Measurements from ENCODE around the gene OGDHL. TPM values are rescaled to one million over a fixed set of nuclear protein-coding genes. Genes with fewer than 3 reads are reported as not detected.

Gene OGDHL
- total RNA-seq, 2 experiments from 2014 or later, result 0.40 to 0.68 TPM

DNA sequence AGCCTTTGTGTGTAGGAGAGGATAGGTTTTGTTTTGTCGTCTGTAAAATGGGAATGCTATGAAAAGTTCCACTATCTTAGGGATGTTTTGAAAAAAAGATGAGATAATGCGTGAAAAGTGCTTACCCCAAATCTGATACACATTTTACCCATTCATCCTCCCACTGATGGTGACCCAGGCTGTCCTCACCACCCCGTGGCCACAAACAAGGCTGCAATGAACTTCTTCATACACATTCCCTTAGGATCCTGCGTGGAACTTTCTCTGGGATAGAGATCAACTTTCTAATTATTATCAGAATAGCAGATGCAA, 399 bp upstream of the OGDHL start:
- Mint-ChIP-seq H3K36me3 (ENCODE audit: low read depth) (no peaks in the 10 kb centered on the region), H3K9me3 (peaks cover 6% of the 10 kb centered on the region), H3K4me1 (ENCODE audit: low read depth) (no peaks in the 10 kb centered on the region), H3K4me3 (peak overlapping the region; percentile 40), H3K27ac (no peak overlapping the region), H3K27me3 (peaks cover 37% of the 10 kb centered on the region)
- ATAC-seq (no peak), DNase-seq (no peak)
- ChIA-PET POLR2A (no interaction called here), CTCF (no interaction called here)
- TF ChIP-seq, protein P1, sequence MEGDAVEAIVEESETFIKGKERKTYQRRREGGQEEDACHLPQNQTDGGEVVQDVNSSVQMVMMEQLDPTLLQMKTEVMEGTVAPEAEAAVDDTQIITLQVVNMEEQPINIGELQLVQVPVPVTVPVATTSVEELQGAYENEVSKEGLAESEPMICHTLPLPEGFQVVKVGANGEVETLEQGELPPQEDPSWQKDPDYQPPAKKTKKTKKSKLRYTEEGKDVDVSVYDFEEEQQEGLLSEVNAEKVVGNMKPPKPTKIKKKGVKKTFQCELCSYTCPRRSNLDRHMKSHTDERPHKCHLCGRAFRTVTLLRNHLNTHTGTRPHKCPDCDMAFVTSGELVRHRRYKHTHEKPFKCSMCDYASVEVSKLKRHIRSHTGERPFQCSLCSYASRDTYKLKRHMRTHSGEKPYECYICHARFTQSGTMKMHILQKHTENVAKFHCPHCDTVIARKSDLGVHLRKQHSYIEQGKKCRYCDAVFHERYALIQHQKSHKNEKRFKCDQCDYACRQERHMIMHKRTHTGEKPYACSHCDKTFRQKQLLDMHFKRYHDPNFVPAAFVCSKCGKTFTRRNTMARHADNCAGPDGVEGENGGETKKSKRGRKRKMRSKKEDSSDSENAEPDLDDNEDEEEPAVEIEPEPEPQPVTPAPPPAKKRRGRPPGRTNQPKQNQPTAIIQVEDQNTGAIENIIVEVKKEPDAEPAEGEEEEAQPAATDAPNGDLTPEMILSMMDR (IDR thresholded peaks at IDR 0.05), result no peak
- intact Hi-C loops (cut with micrococcal nuclease), result loop anchor here (10.0 kb wide), 1 partner anchor 158 kb away; no protein-coding TSS in a partner anchor

DNA sequence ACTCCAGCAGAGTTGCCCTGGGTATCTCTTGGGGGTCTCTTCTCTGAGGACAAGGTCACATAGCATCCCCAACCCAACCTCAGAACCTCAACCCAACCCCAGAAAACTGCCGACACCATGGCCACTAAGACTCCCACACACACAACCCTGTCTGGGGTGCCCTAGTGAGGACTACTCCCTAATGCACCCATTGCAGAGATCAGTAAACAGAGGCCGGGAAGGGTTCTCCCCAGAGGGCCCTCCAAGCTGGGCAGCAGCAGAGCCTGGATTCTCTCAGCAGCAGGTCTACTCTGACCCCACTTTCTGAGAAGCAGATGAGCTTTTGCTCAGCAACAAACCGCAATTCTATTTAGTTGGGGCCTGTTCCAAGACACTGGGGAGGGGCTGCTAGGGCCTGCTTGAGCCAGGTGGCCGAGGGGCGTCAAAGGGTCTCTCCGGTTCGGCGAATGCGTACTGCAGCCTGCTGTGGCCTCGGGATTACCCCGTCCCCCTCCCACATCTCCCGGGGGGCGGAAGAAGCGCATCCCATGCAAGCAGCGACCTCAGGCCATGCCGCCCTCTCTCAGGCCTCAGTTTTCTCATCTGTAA, 828 bp downstream of the OGDHL start:
- POLR2A ChIA-PET, result no interaction called here
- no peaks in the 10 kb centered on the region for H3K4me1 Mint-ChIP-seq (ENCODE audit: low read depth)
- DNase-seq (no peak), ATAC-seq (no peak)
- intact Hi-C loops (cut with micrococcal nuclease), result loop anchor here (10.0 kb wide), 1 partner anchor 156 kb away; no protein-coding TSS in a partner anchor
- peak overlapping the region; percentile 15 for H3K4me3 Mint-ChIP-seq
- peaks cover 27% of the 10 kb centered on the region for H3K27me3 Mint-ChIP-seq
- no peak overlapping the region for H3K27ac Mint-ChIP-seq
- TF ChIP-seq, protein P1 (IDR thresholded peaks at IDR 0.05), result no peak
- CTCF ChIA-PET, result no interaction called here
- peaks cover 1% of the 10 kb centered on the region for H3K9me3 Mint-ChIP-seq
- H3K36me3 Mint-ChIP-seq (ENCODE audit: low read depth), result no peaks in the 10 kb centered on the region

DNA sequence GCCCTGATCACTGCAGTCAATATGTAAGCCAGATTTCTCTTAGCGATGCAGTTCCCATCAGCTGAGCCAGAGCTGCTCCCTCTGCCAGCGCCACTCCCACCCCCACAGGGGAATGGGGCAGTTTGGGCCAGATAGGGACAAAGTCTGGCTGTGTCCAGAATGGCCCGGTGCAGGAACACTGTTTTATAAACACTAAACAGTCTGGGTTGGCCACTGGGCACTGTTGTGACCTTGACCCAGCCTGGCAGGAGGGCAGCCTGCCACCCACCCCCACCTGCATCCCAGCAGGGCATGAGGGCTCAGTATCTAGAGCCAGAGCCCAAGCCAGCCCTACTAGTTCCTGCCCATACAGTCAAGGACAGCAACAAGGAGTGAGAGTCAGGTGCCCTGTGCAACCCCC, 1.3 kb downstream of the OGDHL start:
- H3K4me3 Mint-ChIP-seq, result no peak overlapping the region

DNA sequence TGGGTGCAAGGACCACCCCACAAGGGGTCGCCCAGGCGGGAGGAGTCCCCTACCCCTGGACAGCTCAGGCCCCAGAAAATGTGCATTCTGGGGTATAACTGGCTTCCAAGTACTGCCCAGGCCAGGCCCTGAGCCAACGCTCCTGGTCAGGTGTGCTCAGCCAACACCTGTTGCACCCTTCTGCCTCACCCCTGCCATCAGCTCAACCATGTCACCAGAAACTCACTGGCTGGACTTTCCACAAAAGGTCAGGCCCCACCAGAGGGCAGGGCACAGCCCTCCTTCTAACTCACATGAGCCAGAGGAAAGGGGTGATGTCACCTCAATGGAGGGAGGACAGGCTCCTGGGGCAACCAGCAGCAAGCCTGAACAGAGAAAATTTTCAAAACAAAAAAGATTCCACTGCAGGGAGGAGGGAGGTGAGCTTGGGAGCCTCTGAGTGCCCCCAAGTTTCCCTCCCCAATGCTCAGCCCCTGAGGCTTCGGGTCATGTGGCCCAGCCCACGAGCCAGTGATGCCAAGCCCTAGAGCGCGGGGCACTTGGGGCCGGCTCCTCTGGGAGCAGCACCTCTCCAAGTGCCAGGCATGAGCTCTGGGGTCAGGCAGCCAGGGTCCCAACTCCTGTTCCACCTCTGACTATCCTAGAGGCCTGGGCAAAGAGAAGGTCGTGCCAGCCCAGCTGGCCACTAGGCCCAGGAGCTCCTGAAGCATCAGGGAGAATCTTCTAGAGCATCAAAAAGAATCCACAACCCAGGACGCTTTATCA, 2.2 kb downstream of the OGDHL start:
- intact Hi-C loops (cut with micrococcal nuclease), result loop anchor here (10.0 kb wide), 1 partner anchor 155 kb away; no protein-coding TSS in a partner anchor
- Mint-ChIP-seq H3K36me3 (ENCODE audit: low read depth) (no peaks in the 10 kb centered on the region), H3K9me3 (no peaks in the 10 kb centered on the region), H3K27me3 (peaks cover 26% of the 10 kb centered on the region), H3K27ac (no peak overlapping the region), H3K4me3 (no peak overlapping the region), H3K4me1 (ENCODE audit: low read depth) (no peaks in the 10 kb centered on the region)
- TF ChIP-seq, protein P1 (IDR thresholded peaks at IDR 0.05), result no peak
- DNase-seq (no peak), ATAC-seq (no peak)
- ChIA-PET CTCF (no interaction called here), POLR2A (no interaction called here)

More for the DNA sequence above, 1.3 kb downstream of the OGDHL start:
- H3K9me3 Mint-ChIP-seq, result no peaks in the 10 kb centered on the region
- intact Hi-C loops (cut with micrococcal nuclease), result loop anchor here (10.0 kb wide), 1 partner anchor 156 kb away; no protein-coding TSS in a partner anchor
- TF ChIP-seq, protein P1 (IDR thresholded peaks at IDR 0.05), result no peak
- ATAC-seq (no peak), DNase-seq (no peak)
- no peak overlapping the region for H3K27ac Mint-ChIP-seq
- ChIA-PET POLR2A (no interaction called here), CTCF (no interaction called here)
- peaks cover 26% of the 10 kb centered on the region for H3K27me3 Mint-ChIP-seq
- H3K4me1 Mint-ChIP-seq (ENCODE audit: low read depth), result no peaks in the 10 kb centered on the region
- no peaks in the 10 kb centered on the region for H3K36me3 Mint-ChIP-seq (ENCODE audit: low read depth)

DNA sequence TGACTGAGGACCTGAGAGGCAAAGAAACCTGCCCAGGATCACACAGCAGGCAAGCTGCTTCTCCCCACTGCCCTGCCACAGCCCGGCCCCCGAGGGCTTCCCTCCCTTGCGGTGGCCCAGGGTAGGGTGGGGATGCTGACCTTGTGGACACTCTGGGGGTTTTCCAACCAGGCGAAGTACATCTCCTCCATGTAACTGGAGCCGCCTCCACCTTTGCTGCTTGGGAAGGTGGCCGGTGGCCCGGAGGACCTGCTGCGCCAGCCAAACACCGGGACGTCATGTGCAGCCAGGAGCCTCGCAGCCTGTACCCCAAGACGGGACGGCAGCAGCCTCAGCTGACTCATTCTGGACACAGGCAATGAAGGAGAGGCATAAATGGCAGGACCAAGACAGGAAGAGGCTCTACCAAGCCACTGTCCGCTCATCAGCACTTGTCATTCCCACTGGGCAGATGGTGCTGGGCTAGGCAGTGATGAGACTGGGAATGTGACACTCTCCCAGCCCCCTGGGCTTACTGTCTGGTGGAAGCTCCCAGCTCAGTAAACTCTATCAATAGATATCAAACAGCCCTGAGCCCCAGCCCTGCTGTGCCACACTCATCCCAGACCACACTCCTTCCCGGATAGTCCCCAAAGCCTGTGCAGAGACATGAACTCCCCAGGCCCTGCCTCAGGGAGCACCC, 3.7 kb downstream of the OGDHL start:
- POLR2A ChIA-PET, result no interaction called here
- no peaks in the 10 kb centered on the region for H3K9me3 Mint-ChIP-seq
- CTCF ChIA-PET, result no interaction called here
- ATAC-seq (no peak), DNase-seq (no peak)
- H3K4me3 Mint-ChIP-seq, result no peak overlapping the region
- H3K27ac Mint-ChIP-seq, result no peak overlapping the region
- H3K4me1 Mint-ChIP-seq (ENCODE audit: low read depth), result no peaks in the 10 kb centered on the region
- H3K36me3 Mint-ChIP-seq (ENCODE audit: low read depth), result no peaks in the 10 kb centered on the region
- TF ChIP-seq, protein P1 (IDR thresholded peaks at IDR 0.05), result no peak
- intact Hi-C loops (cut with micrococcal nuclease), result no loop called here
- peaks cover 19% of the 10 kb centered on the region for H3K27me3 Mint-ChIP-seq

Data from activated CD8-positive, alpha-beta T cell treated with anti-CD3 and anti-CD28 coated beads for 36 hours (primary cell).